Activated CD4-positive, alpha-beta T cell treated with anti-CD3 and anti-CD28 coated beads, Interleukin-2, amount 50 U/mL, for 4 hours (primary cell): Measurements from ENCODE around the gene AHCYL2.
A peak's percentile ranks its signal among the peaks of the same experiment; 100 is the strongest.
"Not testable (repeated sequence)": the region's sequence is repeated elsewhere in the genome, so short reads cannot be mapped to it uniquely, and the experiment has no call there.

Experiments used
- DNase-seq, 2 experiments: peaks; one replicate each; pipeline ENCODE4 v3.0.0-alpha.2; 2020

Gene AHCYL2

GRCh38 chr7:129356176-129356575, 131.3 kb downstream of the AHCYL2 start:
- no peak for DNase-seq

GRCh38 chr7:129359176-129359575, 134.3 kb downstream of the AHCYL2 start:
- DNase-seq, result no peak

- no peak for DNase-seq
Measured at GRCh38 chr7:129359638-129360037, 134.8 kb downstream of the AHCYL2 start.

- DNase-seq, result no peak
Measured at GRCh38 chr7:129361771-129362170, 136.9 kb downstream of the AHCYL2 start.

- DNase-seq, result no peak
Measured at GRCh38 chr7:129362496-129362895, 137.7 kb downstream of the AHCYL2 start.

GRCh38 chr7:129367349-129367699, 142.5 kb downstream of the AHCYL2 start:
- no peak for DNase-seq

GRCh38 chr7:129367700-129368388, 143.0 kb downstream of the AHCYL2 start:
- peak; percentile 72 to 74 for DNase-seq

GRCh38 chr7:129368389-129368986, 143.7 kb downstream of the AHCYL2 start:
- no peak for DNase-seq

GRCh38 chr7:129369447-129369846, 144.6 kb downstream of the AHCYL2 start:
- not testable (repeated sequence) for DNase-seq

GRCh38 chr7:129370812-129371211, 146.0 kb downstream of the AHCYL2 start:
- no peak for DNase-seq

- no peak for DNase-seq
Measured at GRCh38 chr7:129371487-129371886, 146.7 kb downstream of the AHCYL2 start.

- no peak for DNase-seq
Measured at GRCh38 chr7:129373651-129374428, 149.0 kb downstream of the AHCYL2 start.

GRCh38 chr7:129375141-129375938, 150.5 kb downstream of the AHCYL2 start:
- no peak for DNase-seq

- peak; percentile 30 to 35 for DNase-seq
Measured at GRCh38 chr7:129376076-129376777, 151.4 kb downstream of the AHCYL2 start.

- no peak for DNase-seq
Measured at GRCh38 chr7:129376778-129377700, 152.2 kb downstream of the AHCYL2 start.

- no peak for DNase-seq
Measured at GRCh38 chr7:129381710-129382484, 157.1 kb downstream of the AHCYL2 start.

- no peak for DNase-seq
Measured at GRCh38 chr7:129383542-129384132, 158.8 kb downstream of the AHCYL2 start.

GRCh38 chr7:129385116-129385515, 160.3 kb downstream of the AHCYL2 start:
- no peak for DNase-seq

GRCh38 chr7:129385598-129385997, 160.8 kb downstream of the AHCYL2 start:
- no peak for DNase-seq

- no peak for DNase-seq
Measured at GRCh38 chr7:129386506-129386905, 161.7 kb downstream of the AHCYL2 start.
